Kidney epithelial cell (primary cell): ENCODE results near the gene ANAPC5. TPM values are rescaled to one million over a fixed set of nuclear protein-coding genes. Genes with fewer than 3 reads are reported as not detected.

Experiments
- DNase-seq: peaks from one replicate; pipeline ENCODE4 v3.0.0-alpha.2; 2010; ENCODE audit warnings: low read depth
- H3K27me3 ChIP-seq: 2 replicates; pipeline ENCODE4 v1.6.0; 2011; ENCODE audit warnings: low read length; ENCODE audit not compliant: control insufficient read depth, insufficient read depth
- H3K36me3 ChIP-seq: 2 replicates; pipeline ENCODE4 v1.5.1; 2011; ENCODE audit warnings: low read length; ENCODE audit not compliant: control insufficient read depth, insufficient read depth
- H3K4me3 ChIP-seq: 2 replicates; pipeline ENCODE4 v1.5.1; 2011; ENCODE audit warnings: low read depth, mild to moderate bottlenecking, control low read depth, low read length
- CTCF ChIP-seq: IDR thresholded peaks from 2 replicates; pipeline ENCODE4 v1.5.1; 2011; ENCODE audit warnings: mild to moderate bottlenecking, moderate library complexity, low read length, control low read depth, inconsistent platforms; ENCODE audit not compliant: insufficient read depth, poor library complexity, severe bottlenecking
- total RNA-seq: library from RNA; depleted of rRNA; stranded (reverse); fragments of >200 nt; gene quantifications from 2 replicates; pipeline ENCODE4 v1.2.3, GENCODE V29; 2015

Gene ANAPC5
- total RNA-seq, 1 donor from 2014 or later = 86.2 TPM

- no peaks in the 10 kb centered on the region for H3K36me3 ChIP-seq
- no peak overlapping the region for H3K4me3 ChIP-seq
- TF ChIP-seq CTCF = no peak
- no peaks in the 10 kb centered on the region for H3K27me3 ChIP-seq
- DNase-seq = no peak
Observed at GRCh38 chr12:121279507-121279915, 72.7 kb downstream of the ANAPC5 start.

- Histone ChIP-seq H3K4me3 (no peak overlapping the region), H3K36me3 (no peaks in the 10 kb centered on the region), H3K27me3 (no peaks in the 10 kb centered on the region)
- DNase-seq = no peak
- TF ChIP-seq CTCF = no peak
Observed at GRCh38 chr12:121279071-121279375, 73.2 kb downstream of the ANAPC5 start.

GRCh38 chr12:121278169-121279070, 73.8 kb downstream of the ANAPC5 start:
- H3K36me3 ChIP-seq = no peaks in the 10 kb centered on the region
- H3K4me3 ChIP-seq = no peak overlapping the region
- H3K27me3 ChIP-seq = no peaks in the 10 kb centered on the region
- no peak for DNase-seq
- TF ChIP-seq CTCF = no peak

GRCh38 chr12:121277374-121277759, 74.8 kb downstream of the ANAPC5 start:
- no peak for DNase-seq
- no peak for TF ChIP-seq CTCF
- no peaks in the 10 kb centered on the region for H3K27me3 ChIP-seq
- H3K36me3 ChIP-seq = no peaks in the 10 kb centered on the region
- H3K4me3 ChIP-seq = no peak overlapping the region

GRCh38 chr12:121274036-121274763, 78.0 kb downstream of the ANAPC5 start:
- DNase-seq = no peak
- Histone ChIP-seq H3K36me3 (peaks cover 2% of the 10 kb centered on the region), H3K27me3 (no peaks in the 10 kb centered on the region), H3K4me3 (no peak overlapping the region)
- TF ChIP-seq CTCF = no peak
